HG03565 (cell line): ENCODE data around the gene ELFN2.

Experiments
- ATAC-seq: cut with Tn5 transposase; IDR thresholded peaks from one replicate; pipeline ENCODE4 v1.9.1; 2021; ENCODE audit warnings: mild to moderate bottlenecking, moderate library complexity; ENCODE audit not compliant: unreplicated experiment

Gene ELFN2

DNA sequence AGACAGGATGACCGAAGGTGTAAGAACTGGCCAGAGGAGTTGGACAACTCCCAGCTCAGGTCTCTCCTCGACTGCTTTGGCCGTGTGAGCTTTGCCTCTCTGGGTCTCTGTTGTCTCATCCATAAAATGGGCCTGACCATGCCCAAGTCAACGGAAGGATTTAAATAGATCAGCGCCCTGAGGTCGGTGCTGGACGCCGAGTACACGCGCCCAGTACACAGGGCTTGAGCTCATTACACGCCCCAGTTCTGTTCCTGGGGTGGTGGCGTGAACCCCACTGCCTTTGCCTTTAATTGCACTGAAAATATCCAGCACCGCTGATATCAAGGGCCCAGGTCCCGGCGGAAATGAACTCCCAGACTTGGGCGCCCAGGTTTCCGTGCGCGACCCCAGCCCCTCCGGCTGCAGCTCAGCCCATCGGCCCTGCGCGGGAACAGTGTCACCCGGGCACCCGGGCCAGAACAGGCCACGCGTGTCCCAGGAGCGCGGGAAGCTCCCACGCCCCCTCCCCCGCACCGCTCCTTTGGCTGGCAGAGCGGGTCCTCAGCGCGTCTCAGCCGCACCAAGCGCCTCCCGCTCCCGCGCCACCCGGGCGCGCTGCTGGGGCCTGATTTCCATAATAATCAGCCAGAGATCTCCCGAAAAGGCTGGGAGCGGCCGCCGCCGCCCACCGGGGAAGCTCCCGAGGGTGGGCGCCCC is 102.8 kb downstream of the ELFN2 start:
- ATAC-seq = no peak

DNA sequence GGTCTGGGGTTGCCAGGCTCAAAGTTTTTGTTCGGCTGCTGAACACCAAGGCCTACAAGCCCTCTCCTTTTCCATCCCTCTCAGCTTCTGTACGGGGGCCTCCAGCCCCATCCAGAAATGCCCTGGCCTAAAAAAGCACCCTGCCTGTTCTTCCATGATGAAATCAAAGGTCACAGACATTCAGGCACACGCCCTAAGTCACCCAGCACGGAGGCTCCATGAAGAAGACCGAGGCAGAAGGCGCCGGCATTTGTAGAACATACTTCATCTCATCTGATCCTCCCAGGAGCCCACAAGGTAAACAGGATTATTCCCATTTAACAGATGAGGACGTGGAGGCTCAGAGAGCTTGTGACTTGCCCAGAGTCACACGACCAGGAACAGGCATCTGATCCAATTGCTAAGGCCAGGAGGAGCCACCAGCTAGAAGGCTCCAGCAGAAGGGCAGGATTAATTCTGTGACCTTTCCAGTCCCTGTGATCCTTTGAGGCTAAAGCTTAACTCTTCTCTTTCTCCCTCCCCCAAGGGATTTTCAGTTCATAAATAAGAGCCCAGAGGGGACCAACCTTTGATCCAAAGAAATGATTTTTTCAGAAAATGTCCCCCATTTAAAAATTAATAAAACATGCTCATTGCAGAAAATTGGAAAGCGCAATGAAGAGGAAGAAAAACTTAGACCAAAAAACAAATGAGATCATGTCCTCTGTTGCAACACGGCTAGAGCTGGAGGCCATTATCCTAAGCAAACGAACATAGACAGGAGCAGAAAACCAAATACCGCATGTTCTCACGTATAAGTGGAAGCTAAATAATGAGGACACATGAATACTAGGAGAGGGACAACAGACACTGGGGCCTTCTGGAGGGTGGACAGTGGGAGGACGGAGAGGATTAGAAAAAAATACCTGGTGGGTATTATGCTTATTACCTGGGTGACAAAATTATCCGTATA is 106.3 kb downstream of the ELFN2 start:
- no peak for ATAC-seq

GRCh38 chr22:37319469-37319868 is 107.8 kb downstream of the ELFN2 start:
- ATAC-seq = no peak

DNA sequence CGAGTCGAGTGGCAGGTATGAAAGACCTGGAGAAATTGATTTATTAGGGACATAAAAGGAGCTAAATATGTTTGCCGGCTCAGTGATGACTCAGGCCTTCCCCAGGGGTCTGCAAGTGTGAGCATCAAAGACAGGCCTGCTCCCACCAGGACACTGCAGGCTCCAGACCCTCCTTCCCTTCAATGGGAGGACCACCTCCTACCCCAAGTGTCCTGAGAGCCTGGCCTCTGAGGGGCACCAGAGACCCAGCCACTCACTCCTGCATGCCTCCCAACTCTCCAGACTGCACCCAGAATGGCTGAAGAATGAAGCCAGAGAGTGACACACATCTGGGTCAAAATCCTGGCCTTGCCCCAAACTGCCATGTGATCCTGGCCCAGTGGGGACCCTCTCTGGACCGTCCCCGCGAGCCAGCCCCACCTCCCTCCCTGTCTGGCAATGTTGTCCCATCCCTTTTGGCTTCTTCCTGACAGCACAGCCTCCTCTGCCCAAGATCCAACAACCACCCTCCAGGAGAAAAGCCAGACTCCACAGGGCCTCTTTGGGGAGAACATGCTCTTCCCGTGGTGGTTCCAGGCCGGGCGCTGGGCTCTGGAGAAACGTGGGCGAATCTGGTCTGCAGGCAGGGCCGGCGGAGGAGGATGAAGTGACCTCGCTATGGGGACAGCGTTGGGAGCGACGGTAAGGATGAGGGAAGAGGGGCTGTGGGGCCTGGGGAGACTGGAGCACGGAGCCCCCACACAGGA is 108.7 kb downstream of the ELFN2 start:
- ATAC-seq = no peak
